ENCODE measurements around the gene RAB40B.

Gene RAB40B

GRCh38 chr17:82729479-82730260 lies 31.2 kb upstream of the RAB40B start:
- Histone ChIP-seq H2AFZ (ENCODE audit: low read length) (no peak overlapping the region), H3K9me3 (replicated peaks; ENCODE audit: insufficient read depth, low read length) (no peaks in the 10 kb centered on the region), H3K27ac (ENCODE audit: low read length) (no peak overlapping the region), H3K79me2 (ENCODE audit: low read length) (no peaks in the 10 kb centered on the region), H4K20me1 (ENCODE audit: insufficient read depth, low read length) (no peaks in the 10 kb centered on the region), H3K36me3 (replicated peaks; ENCODE audit: insufficient read depth, low read length) (no peaks in the 10 kb centered on the region; the same call in 1 of the 2 replicates), H3K4me3 (ENCODE audit: low read length) (no peak overlapping the region), H3K27me3 (replicated peaks; ENCODE audit: insufficient read depth, low read length) (no peaks in the 10 kb centered on the region), H3K9me2 (replicated peaks; ENCODE audit: insufficient read depth, low read length) (no peaks in the 10 kb centered on the region), H3F3A (ENCODE audit: insufficient read depth, low read length) (no peaks in the 10 kb centered on the region), H3K9ac (ENCODE audit: low read length) (no peak overlapping the region), H3K4me1 (ENCODE audit: low read length) (no peaks in the 10 kb centered on the region), H3K4me2 (ENCODE audit: low read depth, low read length) (no peak overlapping the region)
- DNase-seq, result no peak
- TF ChIP-seq, protein P1, sequence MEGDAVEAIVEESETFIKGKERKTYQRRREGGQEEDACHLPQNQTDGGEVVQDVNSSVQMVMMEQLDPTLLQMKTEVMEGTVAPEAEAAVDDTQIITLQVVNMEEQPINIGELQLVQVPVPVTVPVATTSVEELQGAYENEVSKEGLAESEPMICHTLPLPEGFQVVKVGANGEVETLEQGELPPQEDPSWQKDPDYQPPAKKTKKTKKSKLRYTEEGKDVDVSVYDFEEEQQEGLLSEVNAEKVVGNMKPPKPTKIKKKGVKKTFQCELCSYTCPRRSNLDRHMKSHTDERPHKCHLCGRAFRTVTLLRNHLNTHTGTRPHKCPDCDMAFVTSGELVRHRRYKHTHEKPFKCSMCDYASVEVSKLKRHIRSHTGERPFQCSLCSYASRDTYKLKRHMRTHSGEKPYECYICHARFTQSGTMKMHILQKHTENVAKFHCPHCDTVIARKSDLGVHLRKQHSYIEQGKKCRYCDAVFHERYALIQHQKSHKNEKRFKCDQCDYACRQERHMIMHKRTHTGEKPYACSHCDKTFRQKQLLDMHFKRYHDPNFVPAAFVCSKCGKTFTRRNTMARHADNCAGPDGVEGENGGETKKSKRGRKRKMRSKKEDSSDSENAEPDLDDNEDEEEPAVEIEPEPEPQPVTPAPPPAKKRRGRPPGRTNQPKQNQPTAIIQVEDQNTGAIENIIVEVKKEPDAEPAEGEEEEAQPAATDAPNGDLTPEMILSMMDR (IDR thresholded peaks at IDR 0.05; ENCODE audit: low read length), result no peak
- TF ChIP-seq EZH2 (optimal IDR thresholded peaks at IDR 0.05; ENCODE audit: low read depth, low read length), result no peak
- no peak for TF ChIP-seq EZH2phosphoT487 (IDR thresholded peaks at IDR 0.05; ENCODE audit: low read length)

GRCh38 chr17:82726427-82726826 lies 27.9 kb upstream of the RAB40B start:
- no peak overlapping the region for H2AFZ ChIP-seq (ENCODE audit: low read length)
- no peaks in the 10 kb centered on the region for H3K4me1 ChIP-seq (ENCODE audit: low read length)
- no peaks in the 10 kb centered on the region for H3F3A ChIP-seq (ENCODE audit: insufficient read depth, low read length)
- DNase-seq, result no peak
- no peak overlapping the region for H3K27ac ChIP-seq (ENCODE audit: low read length)
- no peaks in the 10 kb centered on the region for H3K79me2 ChIP-seq (ENCODE audit: low read length)
- H3K9ac ChIP-seq (ENCODE audit: low read length), result no peak overlapping the region
- H4K20me1 ChIP-seq (ENCODE audit: insufficient read depth, low read length), result no peaks in the 10 kb centered on the region
- peaks cover 4% of the 10 kb centered on the region for H3K36me3 ChIP-seq (replicated peaks; ENCODE audit: insufficient read depth, low read length)
- no peak overlapping the region for H3K4me2 ChIP-seq (ENCODE audit: low read depth, low read length)
- no peaks in the 10 kb centered on the region for H3K9me2 ChIP-seq (replicated peaks; ENCODE audit: insufficient read depth, low read length)
- H3K27me3 ChIP-seq (replicated peaks; ENCODE audit: insufficient read depth, low read length), result no peaks in the 10 kb centered on the region
- TF ChIP-seq, protein P1 (IDR thresholded peaks at IDR 0.05; ENCODE audit: low read length), result no peak
- TF ChIP-seq EZH2 (optimal IDR thresholded peaks at IDR 0.05; ENCODE audit: low read depth, low read length), result no peak
- TF ChIP-seq EZH2phosphoT487 (IDR thresholded peaks at IDR 0.05; ENCODE audit: low read length), result no peak
- no peaks in the 10 kb centered on the region for H3K9me3 ChIP-seq (replicated peaks; ENCODE audit: insufficient read depth, low read length)
- H3K4me3 ChIP-seq (ENCODE audit: low read length), result no peak overlapping the region

- Histone ChIP-seq H3K36me3 (replicated peaks; ENCODE audit: insufficient read depth, low read length) (peaks cover 8% of the 10 kb centered on the region), H3K79me2 (ENCODE audit: low read length) (peaks cover 10% of the 10 kb centered on the region), H2AFZ (ENCODE audit: low read length) (no peak overlapping the region), H3K27ac (ENCODE audit: low read length) (no peak overlapping the region), H3K4me3 (ENCODE audit: low read length) (no peak overlapping the region), H3F3A (ENCODE audit: insufficient read depth, low read length) (no peaks in the 10 kb centered on the region), H3K4me1 (ENCODE audit: low read length) (no peaks in the 10 kb centered on the region), H4K20me1 (ENCODE audit: insufficient read depth, low read length) (no peaks in the 10 kb centered on the region), H3K4me2 (ENCODE audit: low read depth, low read length) (no peak overlapping the region), H3K27me3 (replicated peaks; ENCODE audit: insufficient read depth, low read length) (no peaks in the 10 kb centered on the region), H3K9ac (ENCODE audit: low read length) (no peak overlapping the region), H3K9me2 (replicated peaks; ENCODE audit: insufficient read depth, low read length) (no peaks in the 10 kb centered on the region), H3K9me3 (replicated peaks; ENCODE audit: insufficient read depth, low read length) (no peaks in the 10 kb centered on the region)
- no peak for DNase-seq
- TF ChIP-seq EZH2 (optimal IDR thresholded peaks at IDR 0.05; ENCODE audit: low read depth, low read length), result no peak
- TF ChIP-seq EZH2phosphoT487 (IDR thresholded peaks at IDR 0.05; ENCODE audit: low read length), result no peak
- TF ChIP-seq, protein P1 (IDR thresholded peaks at IDR 0.05; ENCODE audit: low read length), result no peak
These were observed 24.8 kb upstream of the RAB40B start for GRCh38 chr17:82723169-82723807.
